Heart left ventricle (tissue), 16 donors: ENCODE measurements around the gene NUDT8. TPM values are rescaled to one million over a fixed set of nuclear protein-coding genes. Genes with fewer than 3 reads are reported as not detected.

ENCODE experiments used
- ATAC-seq, 4 donors: fragments of 200-7000 bp; cut with Tn5 transposase; one replicate each; pipeline ENCODE4 v1.9.1; 2020 to 2022; ENCODE audit warnings: moderate library complexity in 4 of 4, mild to moderate bottlenecking in 3 of 4, moderate number of reproducible peaks in 1 of 4
- DNase-seq, 5 donors: peaks; one replicate each; pipeline ENCODE4 v3.0.0-alpha.2; 2020
- H3K27ac ChIP-seq, 12 donors: fragments of 200-600 bp; sonication (generic) in 4 of 12; one replicate each; pipeline versions ENCODE4 v1.5.0 to v1.8.0; 2016 to 2022; ENCODE audit warnings: mild to moderate bottlenecking in 2 of 12
- H3K27me3 ChIP-seq, 9 donors: fragments of 200-600 bp; sonication (generic) in 2 of 9; one replicate each; pipeline versions ENCODE4 v1.5.1 to v1.8.0; 2016 to 2022; ENCODE audit warnings: mild to moderate bottlenecking in 3 of 9
- H3K36me3 ChIP-seq, 9 donors: fragments of 200-600 bp; sonication (generic) in 2 of 9; one replicate each; pipeline versions ENCODE4 v1.5.0 to v1.8.0; 2018 to 2022; ENCODE audit warnings: mild to moderate bottlenecking in 2 of 9
- H3K4me1 ChIP-seq, 12 donors: fragments of 200-600 bp; sonication (generic) in 4 of 12; one replicate each; pipeline versions ENCODE4 v1.5.0 to v1.8.0; 2016 to 2022; ENCODE audit warnings: mild to moderate bottlenecking in 3 of 12
- H3K4me3 ChIP-seq, 12 donors: fragments of 200-600 bp; sonication (generic) in 4 of 12; one replicate each; pipeline versions ENCODE4 v1.5.0 to v1.8.0; 2017 to 2022; ENCODE audit warnings: mild to moderate bottlenecking in 9 of 12, moderate library complexity in 4 of 12
- H3K9me3 ChIP-seq, 12 donors: fragments of 200-600 bp; sonication (generic) in 4 of 12; one replicate each; pipeline versions ENCODE4 v1.5.0 to v1.8.0; 2016 to 2022; ENCODE audit warnings: mild to moderate bottlenecking in 1 of 12
- CTCF ChIP-seq, 12 donors: fragments of 200-600 bp; sonication (generic) in 4 of 12; IDR thresholded peaks; one replicate each; pipeline versions ENCODE4 v1.5.0 to v1.8.0; 2018 to 2022; ENCODE audit warnings: antibody characterized with exemption in 12 of 12, mild to moderate bottlenecking in 5 of 12
- POLR2A ChIP-seq, 2 donors: fragments of 450-650 bp; IDR thresholded peaks; one replicate each; pipeline ENCODE4 v1.6.1; 2017; ENCODE audit warnings: antibody characterized with exemption in 2 of 2, mild to moderate bottlenecking in 2 of 2, moderate library complexity in 2 of 2
- WGBS, 4 donors: extraction: QIAGEN DNeasy Blood & Tissue Kit in 2 of 4; methylation state at CpG; one replicate each; pipeline versions ENCODE4 v1.1.5 to v1.1.7; 2013 to 2018; 5-methylcytosine and 5-hydroxymethylcytosine counted together
- intact Hi-C, 10 donors: fragments of 100-400 bp; cut with DNase I; formaldehyde crosslinking; loops; one replicate each; pipeline versions ENCODE4 v1.11.1 to v1.14.2; 2022
- polyA plus RNA-seq, 2 donors: library from polyadenylated mRNA; stranded (reverse); fragments of 200-250 nt; gene quantifications; one replicate each; pipeline ENCODE4 v1.2.3, GENCODE V29; 2013
- total RNA-seq, 9 donors: library from RNA; depleted of rRNA in 2 of 9; stranded (reverse); fragments of >200 nt in 2 of 9; fragmentation: NEBNext Ultra II Directional in 3 of 9; extraction: Animal tissue kit (Norgen Biotek cat#: 25700) in 3 of 9; gene quantifications; one replicate each; pipeline versions ENCODE4 v1.1.0 to v1.2.4, GENCODE V29; 2016 to 2023
- donor health status: ischemic (EF 13 %, LVEDD 7.1; RV severe dilation, severe dysfunction).
- donor health status: healthy with polysubstance abuse.
- donor health status: DM: no; HTN: yes; CAD: no.
- donor health status: DM: no; HTN: no; CAD: no.
- donor health status: ischemic (EF 25% LVEDD 6.9; RV normal size, moderate dysfunction).
- donor health status: ischemic (EF 25% LVEDD 5.7; RV mildly dilated, moderate dysfunction).
- donor health status: healthy.
- donor health status: DM: yes; HTN: yes; CAD: no.
- donor health status: ischemic (EF 35%, LVEDD 5.7; RV mildly dilated, moderate dysfunction).
- donor health status: nonischemic (EF 11% LVEDD 7.7; RV severe dilation, severe dysfunction).
- donor health status: DM: yes; HTN: yes; CAD: no.
- donor health status: PGD.
- donor health status: ischemic (EF 29% LVEDD 5.4; RV normal size, mild dysfunction).
- donor health status: nonischemic (EF 23%, LVEDD 6.1; RV moderate dilation, normal function).

NUDT8 gene
- total and polyA plus RNA-seq, 11 donors = 29.1 to 110 (median 49.3) TPM

- H3K9me3 ChIP-seq = no peaks in the 10 kb centered on the region
- no peak overlapping the region for H3K27ac ChIP-seq
- WGBS, 4 donors = 79 to 85% (median 82%) methylated on average over 14 to 15 of the region's 15 CpGs
- peaks cover 0 to 11% (median 0%) of the 10 kb centered on the region in 12 donors for H3K4me1 ChIP-seq
- DNase-seq = peak in 1 of 5 donors; percentile 24
- H3K27me3 ChIP-seq = peaks cover 0 to 13% (median 3%) of the 10 kb centered on the region in 9 donors
- TF ChIP-seq POLR2A (IDR thresholded peaks at IDR 0.05) (no peak), CTCF (IDR thresholded peaks at IDR 0.05) (no peak)
- no peaks in the 10 kb centered on the region for H3K36me3 ChIP-seq
- intact Hi-C loops = loop anchor here in 1 of 10 donors (10.0 kb wide), 1 partner anchor 78 kb away; no protein-coding TSS in a partner anchor
- H3K4me3 ChIP-seq = no peak overlapping the region
- ATAC-seq = no peak
These were observed 23.5 kb upstream of the NUDT8 start for GRCh38 chr11:67652965-67653845.

- no peak overlapping the region for H3K4me3 ChIP-seq
- H3K27me3 ChIP-seq = peaks cover 0 to 16% (median 3%) of the 10 kb centered on the region in 9 donors
- intact Hi-C loops = loop anchor here in 1 of 10 donors (10.0 kb wide), 1 partner anchor 77 kb away; no protein-coding TSS in a partner anchor
- H3K9me3 ChIP-seq = no peaks in the 10 kb centered on the region
- H3K36me3 ChIP-seq = no peaks in the 10 kb centered on the region
- WGBS, 4 donors = 51 to 55% (median 54%) methylated on average over 13 of the region's 13 CpGs
- no peak overlapping the region for H3K27ac ChIP-seq
- no peak for TF ChIP-seq CTCF (IDR thresholded peaks at IDR 0.05)
- TF ChIP-seq POLR2A (IDR thresholded peaks at IDR 0.05) = no peak
- H3K4me1 ChIP-seq = peaks cover 0 to 11% (median 0%) of the 10 kb centered on the region in 12 donors
- DNase-seq = peak in 1 of 5 donors; percentile 3
- no peak for ATAC-seq
These were observed 22.4 kb upstream of the NUDT8 start for GRCh38 chr11:67651976-67652781.

- no peaks in the 10 kb centered on the region for H3K9me3 ChIP-seq
- H3K27me3 ChIP-seq = peaks cover 0 to 27% (median 3%) of the 10 kb centered on the region in 9 donors
- DNase-seq (peak in 1 of 5 donors; percentile 45), ATAC-seq (no peak)
- peak overlapping the region in 7 of 12 donors; percentile 27 to 55 (median 37) for H3K4me3 ChIP-seq
- H3K4me1 ChIP-seq = peaks cover 0 to 20% (median 0%) of the 10 kb centered on the region in 12 donors
- TF ChIP-seq CTCF (IDR thresholded peaks at IDR 0.05) (no peak), POLR2A (IDR thresholded peaks at IDR 0.05) (no peak)
- WGBS, 4 donors = 87 to 90% (median 87%) methylated on average over 22 of the region's 22 CpGs
- intact Hi-C loops = loop anchor here in 1 of 10 donors (10.0 kb wide), 1 partner anchor 75 kb away; no protein-coding TSS in a partner anchor
- no peaks in the 10 kb centered on the region for H3K36me3 ChIP-seq
- peak overlapping the region in 1 of 12 donors; percentile 60 for H3K27ac ChIP-seq
These were observed 20.1 kb upstream of the NUDT8 start for GRCh38 chr11:67649634-67650510.
